Peyer's patch (tissue), 4 donors: ENCODE data around the gene RUFY3. TPM values are rescaled to one million over a fixed set of nuclear protein-coding genes. Genes with fewer than 3 reads are reported as not detected.
"Not testable (repeated sequence)": the region's sequence is repeated elsewhere in the genome, so short reads cannot be mapped to it uniquely, and the experiment has no call there.

Experiments used
- DNase-seq, 3 donors: peaks; one replicate each; pipeline ENCODE4 v3.0.0-alpha.2; 2017 to 2019
- H3K27ac ChIP-seq, 4 donors: fragments of 200-600 bp; sonication (generic); one replicate each; pipeline ENCODE4 v1.5.1; 2016 to 2019
- H3K27me3 ChIP-seq, 2 donors: fragments of 200-600 bp; sonication (generic); one replicate each; pipeline ENCODE4 v1.5.1; 2019
- H3K36me3 ChIP-seq, 3 donors: fragments of 200-600 bp; sonication (generic); one replicate each; pipeline ENCODE4 v1.5.1; 2016 to 2019
- H3K4me1 ChIP-seq, 4 donors: fragments of 200-600 bp; sonication (generic); one replicate each; pipeline ENCODE4 v1.5.1; 2016 to 2019
- H3K4me3 ChIP-seq, 4 donors: fragments of 200-600 bp; sonication (generic); 1 replicate in 3 of 4; 2 replicates in 1 of 4; pipeline ENCODE4 v1.5.1; 2016 to 2019; ENCODE audit warnings: mild to moderate bottlenecking in 1 of 4
- H3K9me3 ChIP-seq, 4 donors: fragments of 200-600 bp; sonication (generic); one replicate each; pipeline ENCODE4 v1.5.1; 2016 to 2019; ENCODE audit warnings: mild to moderate bottlenecking in 1 of 4
- POLR2A ChIP-seq, 2 donors: fragments of 450-650 bp; IDR thresholded peaks; one replicate each; pipeline ENCODE4 v1.5.1; 2017; ENCODE audit warnings: antibody characterized with exemption in 2 of 2, mild to moderate bottlenecking in 2 of 2, moderate library complexity in 2 of 2
- total RNA-seq, 4 donors: library from RNA; depleted of rRNA; stranded (reverse); fragments of >200 nt; gene quantifications; one replicate each; pipeline ENCODE4 v1.1.0, GENCODE V29; 2016
- TF ChIP-seq, protein P1 (sequence below), 6 experiments: fragments of 450-650 bp in 4 of 6; fragments of 200-600 bp in 2 of 6; sonication (generic) in 1 of 6; IDR thresholded peaks; one replicate each; pipeline ENCODE4 v1.5.1; 2017 to 2019; ENCODE audit warnings: antibody characterized with exemption in 6 of 6, mild to moderate bottlenecking in 3 of 6, moderate library complexity in 1 of 6

The RUFY3 gene
- total RNA-seq, 4 donors from 2014 or later, result 36.1 to 113 (median 47.1) TPM

GRCh38 chr4:70760662-70761061 is 38.9 kb downstream of the RUFY3 start:
- no peaks in the 10 kb centered on the region for H3K9me3 ChIP-seq
- TF ChIP-seq, protein P1, sequence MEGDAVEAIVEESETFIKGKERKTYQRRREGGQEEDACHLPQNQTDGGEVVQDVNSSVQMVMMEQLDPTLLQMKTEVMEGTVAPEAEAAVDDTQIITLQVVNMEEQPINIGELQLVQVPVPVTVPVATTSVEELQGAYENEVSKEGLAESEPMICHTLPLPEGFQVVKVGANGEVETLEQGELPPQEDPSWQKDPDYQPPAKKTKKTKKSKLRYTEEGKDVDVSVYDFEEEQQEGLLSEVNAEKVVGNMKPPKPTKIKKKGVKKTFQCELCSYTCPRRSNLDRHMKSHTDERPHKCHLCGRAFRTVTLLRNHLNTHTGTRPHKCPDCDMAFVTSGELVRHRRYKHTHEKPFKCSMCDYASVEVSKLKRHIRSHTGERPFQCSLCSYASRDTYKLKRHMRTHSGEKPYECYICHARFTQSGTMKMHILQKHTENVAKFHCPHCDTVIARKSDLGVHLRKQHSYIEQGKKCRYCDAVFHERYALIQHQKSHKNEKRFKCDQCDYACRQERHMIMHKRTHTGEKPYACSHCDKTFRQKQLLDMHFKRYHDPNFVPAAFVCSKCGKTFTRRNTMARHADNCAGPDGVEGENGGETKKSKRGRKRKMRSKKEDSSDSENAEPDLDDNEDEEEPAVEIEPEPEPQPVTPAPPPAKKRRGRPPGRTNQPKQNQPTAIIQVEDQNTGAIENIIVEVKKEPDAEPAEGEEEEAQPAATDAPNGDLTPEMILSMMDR (IDR thresholded peaks at IDR 0.05), result no peak
- no peak for TF ChIP-seq POLR2A (IDR thresholded peaks at IDR 0.05)
- peaks cover 0 to 5% (median 0%) of the 10 kb centered on the region in 4 donors for H3K4me1 ChIP-seq
- peaks cover 0 to 14% (median 0%) of the 10 kb centered on the region in 3 donors for H3K36me3 ChIP-seq
- DNase-seq, result no peak
- no peaks in the 10 kb centered on the region for H3K27me3 ChIP-seq
- H3K27ac ChIP-seq, result no peak overlapping the region
- H3K4me3 ChIP-seq, result no peak overlapping the region

- Histone ChIP-seq H3K27me3 (no peaks in the 10 kb centered on the region), H3K4me3 (no peak overlapping the region), H3K9me3 (no peaks in the 10 kb centered on the region), H3K27ac (no peak overlapping the region), H3K4me1 (peaks cover 0 to 5% (median 0%) of the 10 kb centered on the region in 4 donors), H3K36me3 (peaks cover 0 to 14% (median 0%) of the 10 kb centered on the region in 3 donors)
- DNase-seq, result no peak
- TF ChIP-seq POLR2A (IDR thresholded peaks at IDR 0.05), result no peak
- TF ChIP-seq, protein P1 (IDR thresholded peaks at IDR 0.05), result no peak
These were observed 39.6 kb downstream of the RUFY3 start for GRCh38 chr4:70761276-70761816.

- DNase-seq, result no peak
- Histone ChIP-seq H3K36me3 (peaks cover 0 to 35% (median 0%) of the 10 kb centered on the region in 3 donors), H3K27ac (no peak overlapping the region), H3K27me3 (no peaks in the 10 kb centered on the region), H3K9me3 (no peaks in the 10 kb centered on the region), H3K4me3 (no peak overlapping the region), H3K4me1 (no peaks in the 10 kb centered on the region)
- no peak for TF ChIP-seq POLR2A (IDR thresholded peaks at IDR 0.05)
- TF ChIP-seq, protein P1 (IDR thresholded peaks at IDR 0.05), result no peak
These were observed 43.6 kb downstream of the RUFY3 start for GRCh38 chr4:70765368-70765767.

GRCh38 chr4:70768301-70768948 is 46.7 kb downstream of the RUFY3 start:
- no peaks in the 10 kb centered on the region for H3K27me3 ChIP-seq
- H3K4me3 ChIP-seq, result no peak overlapping the region
- H3K36me3 ChIP-seq, result peaks cover 0 to 48% (median 0%) of the 10 kb centered on the region in 3 donors
- no peak for TF ChIP-seq POLR2A (IDR thresholded peaks at IDR 0.05)
- TF ChIP-seq, protein P1 (IDR thresholded peaks at IDR 0.05), result no peak
- H3K4me1 ChIP-seq, result no peaks in the 10 kb centered on the region
- H3K27ac ChIP-seq, result no peak overlapping the region
- no peak for DNase-seq
- no peaks in the 10 kb centered on the region for H3K9me3 ChIP-seq

GRCh38 chr4:70769396-70769795 is 47.6 kb downstream of the RUFY3 start:
- not testable (repeated sequence) for DNase-seq, H3K4me1 ChIP-seq
- H3K36me3 ChIP-seq, result peaks cover 0 to 41% (median 0%) of the 10 kb centered on the region in 3 donors

DNA sequence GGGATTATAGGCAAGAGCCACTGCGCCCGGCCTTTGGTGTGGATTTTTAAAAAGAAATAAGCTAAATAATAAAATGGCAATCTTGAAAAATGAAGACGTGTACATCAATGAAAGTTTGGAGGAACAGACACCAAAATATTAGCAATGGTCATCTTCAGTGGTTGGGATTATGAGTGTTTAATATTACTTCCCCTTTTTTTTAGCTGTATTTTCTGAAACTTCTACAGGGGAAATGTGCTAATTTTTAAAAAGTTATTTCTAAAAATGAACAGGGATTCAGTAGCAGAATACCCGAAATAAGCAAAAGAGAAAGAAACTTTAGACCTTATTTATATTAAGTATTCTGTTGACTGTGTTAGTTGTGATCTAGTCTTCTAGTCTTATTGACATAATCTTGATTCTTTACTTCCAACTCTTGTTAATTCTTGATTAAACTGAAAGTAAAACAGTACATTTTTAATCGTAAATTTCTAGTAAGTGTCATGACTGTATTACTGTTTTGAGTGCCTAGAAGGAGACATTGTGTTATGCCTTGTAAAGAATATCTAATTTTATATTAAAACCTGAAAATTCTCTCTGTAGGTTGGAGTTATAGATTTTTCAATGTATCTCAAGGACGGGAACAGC is 51.3 kb downstream of the RUFY3 start:
- TF ChIP-seq, protein P1 (IDR thresholded peaks at IDR 0.05), result no peak
- TF ChIP-seq POLR2A (IDR thresholded peaks at IDR 0.05), result no peak
- Histone ChIP-seq H3K27me3 (no peaks in the 10 kb centered on the region), H3K9me3 (no peaks in the 10 kb centered on the region), H3K4me3 (no peak overlapping the region), H3K4me1 (no peaks in the 10 kb centered on the region), H3K36me3 (peaks cover 0 to 53% (median 0%) of the 10 kb centered on the region in 3 donors), H3K27ac (no peak overlapping the region)
- DNase-seq, result no peak

More at GRCh38 chr4:70769396-70769795, 47.6 kb downstream of the RUFY3 start:
- not testable (repeated sequence) for H3K27me3 ChIP-seq, H3K4me3 ChIP-seq, H3K27ac ChIP-seq, H3K9me3 ChIP-seq
